Mucosa of stomach (tissue), 1 donor: ENCODE data around the gene CDK5RAP2.
A peak's percentile ranks its signal among the peaks of the same experiment; 100 is the strongest.

Experiments used
- H3K27me3 ChIP-seq: one replicate; pipeline ENCODE4 v1.7.0; 2013; ENCODE audit warnings: mild to moderate bottlenecking, low read length; ENCODE audit not compliant: control insufficient read depth, insufficient read depth
- H3K36me3 ChIP-seq: one replicate; pipeline ENCODE4 v1.7.0; 2013; ENCODE audit warnings: low read length; ENCODE audit not compliant: control insufficient read depth, insufficient read depth
- H3K4me1 ChIP-seq: one replicate; pipeline ENCODE4 v1.7.0; 2013; ENCODE audit warnings: mild to moderate bottlenecking, low read length; ENCODE audit not compliant: control insufficient read depth, insufficient read depth
- H3K4me3 ChIP-seq: one replicate; pipeline ENCODE4 v1.7.0; 2013; ENCODE audit warnings: low read length
- H3K9ac ChIP-seq: one replicate; pipeline ENCODE4 v1.7.0; 2013; ENCODE audit warnings: mild to moderate bottlenecking, low read length, moderate library complexity
- H3K9me3 ChIP-seq: one replicate; pipeline ENCODE4 v1.7.0; 2013; ENCODE audit warnings: mild to moderate bottlenecking, low read length, moderate library complexity; ENCODE audit not compliant: control insufficient read depth
- donor health status: Pancreatic carcinoma.

Gene CDK5RAP2

GRCh38 chr9:120579139-120580050, 572 bp downstream of the CDK5RAP2 start:
- no peaks in the 10 kb centered on the region for H3K36me3 ChIP-seq
- H3K9ac ChIP-seq = peak overlapping the region; percentile 83
- H3K9me3 ChIP-seq = no peaks in the 10 kb centered on the region
- peak overlapping the region; percentile 75 for H3K4me3 ChIP-seq
- H3K27me3 ChIP-seq = no peaks in the 10 kb centered on the region
- peaks cover 16% of the 10 kb centered on the region for H3K4me1 ChIP-seq

DNA sequence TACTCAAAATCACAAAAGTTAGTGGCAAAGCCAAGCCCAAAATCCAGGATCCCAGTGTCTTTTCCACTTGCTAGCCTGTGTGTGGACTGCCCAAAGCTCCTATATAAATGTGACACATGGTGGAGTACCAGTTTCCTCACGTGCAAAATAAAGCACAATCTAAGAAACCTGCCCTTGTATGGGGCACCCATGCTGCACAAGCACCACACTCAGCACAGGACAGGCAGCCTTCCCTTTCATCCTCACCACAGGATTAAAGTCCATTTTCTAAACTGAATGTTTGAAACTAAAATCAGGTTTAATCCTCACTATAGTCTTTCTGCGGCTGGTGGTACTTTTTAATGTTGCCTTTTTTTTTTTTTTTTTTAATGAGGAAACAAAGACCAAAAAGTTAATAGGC, 5.5 kb downstream of the CDK5RAP2 start:
- Histone ChIP-seq H3K4me1 (peaks cover 9% of the 10 kb centered on the region), H3K9ac (no peak overlapping the region), H3K9me3 (no peaks in the 10 kb centered on the region), H3K27me3 (no peaks in the 10 kb centered on the region), H3K36me3 (no peaks in the 10 kb centered on the region), H3K4me3 (no peak overlapping the region)

DNA sequence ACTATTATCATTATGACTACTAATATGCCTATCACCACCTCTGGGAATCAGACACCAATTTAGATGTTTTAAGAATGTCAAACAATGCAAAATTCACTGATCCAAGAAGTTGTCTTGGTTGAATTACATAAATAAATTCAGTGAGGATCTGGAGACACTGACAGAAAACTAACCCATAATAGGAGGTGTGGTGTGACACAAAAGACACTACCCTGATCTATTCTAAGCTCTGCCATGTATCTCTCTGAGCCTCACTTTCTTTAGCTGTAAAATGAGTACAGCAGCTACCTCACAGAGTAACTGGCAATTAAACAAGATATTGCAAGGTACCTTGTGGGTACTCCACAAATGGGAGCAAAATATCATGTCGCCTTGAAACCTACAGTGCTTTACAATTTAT, 7.5 kb downstream of the CDK5RAP2 start:
- Histone ChIP-seq H3K4me3 (no peak overlapping the region), H3K4me1 (no peaks in the 10 kb centered on the region), H3K9me3 (no peaks in the 10 kb centered on the region), H3K36me3 (no peaks in the 10 kb centered on the region), H3K27me3 (no peaks in the 10 kb centered on the region), H3K9ac (no peak overlapping the region)

- H3K4me3 ChIP-seq = no peak overlapping the region
- no peaks in the 10 kb centered on the region for H3K27me3 ChIP-seq
- no peaks in the 10 kb centered on the region for H3K4me1 ChIP-seq
- no peaks in the 10 kb centered on the region for H3K36me3 ChIP-seq
- no peak overlapping the region for H3K9ac ChIP-seq
- no peaks in the 10 kb centered on the region for H3K9me3 ChIP-seq
These were observed 8.3 kb downstream of the CDK5RAP2 start for GRCh38 chr9:120571443-120572257.

DNA sequence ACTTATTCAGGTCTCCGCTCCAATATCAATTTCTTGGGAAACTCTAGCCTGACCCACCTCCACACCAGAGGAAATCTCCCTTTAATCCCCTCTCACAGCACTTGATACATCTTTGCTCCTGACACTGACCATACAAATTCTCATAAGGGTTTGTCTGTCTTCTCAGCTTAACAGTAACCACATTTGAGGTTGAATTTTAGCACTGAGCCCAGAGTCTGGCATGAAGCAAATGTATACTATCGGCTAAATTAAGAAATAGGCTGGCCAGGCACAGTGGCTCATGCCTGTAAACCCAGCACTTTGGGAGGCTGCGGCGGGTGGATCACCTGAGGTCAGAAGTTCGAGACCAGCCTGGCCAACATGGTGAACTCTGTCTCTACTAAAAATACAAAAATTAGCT, 9.7 kb downstream of the CDK5RAP2 start:
- H3K9ac ChIP-seq = no peak overlapping the region
- no peaks in the 10 kb centered on the region for H3K4me1 ChIP-seq
- no peaks in the 10 kb centered on the region for H3K9me3 ChIP-seq
- H3K36me3 ChIP-seq = no peaks in the 10 kb centered on the region
- no peak overlapping the region for H3K4me3 ChIP-seq
- H3K27me3 ChIP-seq = no peaks in the 10 kb centered on the region

DNA sequence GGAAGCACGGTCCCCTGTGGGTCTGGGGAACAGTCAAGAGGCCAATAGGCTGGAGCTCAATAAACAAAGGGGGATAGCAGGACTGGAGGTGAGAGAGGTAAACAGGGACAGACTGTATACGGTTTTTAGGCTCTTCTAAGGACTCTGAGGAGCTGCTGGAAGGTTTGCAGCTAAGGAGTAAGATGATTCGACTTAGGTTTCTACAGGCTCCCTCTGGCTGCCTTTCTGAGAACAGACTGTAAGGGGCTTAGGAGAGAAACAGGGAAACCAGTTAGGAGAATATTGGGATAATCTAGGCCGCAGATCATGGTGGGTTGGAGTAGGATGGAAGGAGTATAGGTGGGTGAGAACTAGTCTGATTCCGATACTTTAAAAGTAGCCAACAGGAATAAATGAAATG, 10.4 kb downstream of the CDK5RAP2 start:
- H3K9me3 ChIP-seq = no peaks in the 10 kb centered on the region
- H3K36me3 ChIP-seq = no peaks in the 10 kb centered on the region
- no peaks in the 10 kb centered on the region for H3K4me1 ChIP-seq
- H3K4me3 ChIP-seq = no peak overlapping the region
- no peaks in the 10 kb centered on the region for H3K27me3 ChIP-seq
- no peak overlapping the region for H3K9ac ChIP-seq

GRCh38 chr9:120568816-120569215, 11.2 kb downstream of the CDK5RAP2 start:
- Histone ChIP-seq H3K36me3 (no peaks in the 10 kb centered on the region), H3K9ac (no peak overlapping the region), H3K4me1 (no peaks in the 10 kb centered on the region), H3K4me3 (no peak overlapping the region), H3K27me3 (no peaks in the 10 kb centered on the region), H3K9me3 (no peaks in the 10 kb centered on the region)

GRCh38 chr9:120567874-120568273, 12.1 kb downstream of the CDK5RAP2 start:
- Histone ChIP-seq H3K4me3 (no peak overlapping the region), H3K27me3 (no peaks in the 10 kb centered on the region), H3K9me3 (no peaks in the 10 kb centered on the region), H3K36me3 (no peaks in the 10 kb centered on the region), H3K9ac (no peak overlapping the region), H3K4me1 (peaks cover 7% of the 10 kb centered on the region)

GRCh38 chr9:120567081-120567480, 12.9 kb downstream of the CDK5RAP2 start:
- no peaks in the 10 kb centered on the region for H3K36me3 ChIP-seq
- H3K27me3 ChIP-seq = no peaks in the 10 kb centered on the region
- H3K9ac ChIP-seq = no peak overlapping the region
- H3K9me3 ChIP-seq = no peaks in the 10 kb centered on the region
- H3K4me1 ChIP-seq = peaks cover 14% of the 10 kb centered on the region
- no peak overlapping the region for H3K4me3 ChIP-seq

DNA sequence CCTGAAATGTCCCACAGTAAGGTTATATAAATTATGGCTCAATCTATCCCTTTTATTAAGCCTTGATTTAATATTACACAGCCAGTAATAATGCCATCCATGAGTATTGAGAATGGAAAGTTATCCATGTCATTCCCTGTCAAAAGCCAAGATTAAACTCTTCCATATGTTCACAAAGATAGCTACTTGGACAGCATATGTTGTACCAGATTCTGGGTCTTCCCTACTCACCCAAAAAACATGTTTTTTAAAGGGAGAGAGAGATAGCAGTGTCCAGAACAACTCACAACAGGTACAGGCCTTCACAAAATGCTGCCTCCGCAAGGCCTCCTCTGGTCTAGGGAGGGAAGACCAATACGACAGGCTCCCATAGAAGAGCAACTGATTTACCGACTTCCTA, 15.4 kb downstream of the CDK5RAP2 start:
- Histone ChIP-seq H3K9ac (no peak overlapping the region), H3K9me3 (no peaks in the 10 kb centered on the region), H3K4me1 (peaks cover 14% of the 10 kb centered on the region), H3K4me3 (no peak overlapping the region), H3K36me3 (no peaks in the 10 kb centered on the region), H3K27me3 (no peaks in the 10 kb centered on the region)

DNA sequence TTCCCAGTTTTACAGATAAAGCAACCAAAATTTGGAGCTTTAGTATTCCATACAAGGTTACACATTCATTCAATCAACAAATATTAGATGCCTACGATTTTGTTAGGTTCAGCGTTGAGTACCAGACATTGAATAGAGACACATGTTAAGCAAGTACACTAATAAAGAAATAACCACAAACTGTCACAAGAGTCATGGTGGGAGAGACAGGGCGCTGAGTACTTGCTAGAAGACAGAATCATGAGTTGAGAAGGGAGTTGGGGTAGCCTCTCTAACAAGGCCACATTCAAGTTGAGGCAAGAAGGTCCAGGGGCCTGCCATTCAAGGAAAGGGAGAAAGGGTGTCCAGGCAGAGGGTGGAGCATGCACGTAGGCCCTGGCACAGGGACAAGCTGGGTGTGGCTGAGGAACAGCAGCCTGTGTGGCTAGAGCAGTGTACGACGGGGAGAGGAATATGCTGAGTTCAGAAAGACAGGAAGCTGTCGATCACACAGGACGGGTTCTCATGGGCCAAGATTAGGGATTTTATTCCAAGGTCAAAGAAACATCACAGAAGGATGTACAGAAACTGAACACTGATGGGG, 17.0 kb downstream of the CDK5RAP2 start:
- Histone ChIP-seq H3K9me3 (no peaks in the 10 kb centered on the region), H3K36me3 (no peaks in the 10 kb centered on the region), H3K4me3 (no peak overlapping the region), H3K27me3 (no peaks in the 10 kb centered on the region), H3K9ac (no peak overlapping the region), H3K4me1 (peaks cover 14% of the 10 kb centered on the region)

DNA sequence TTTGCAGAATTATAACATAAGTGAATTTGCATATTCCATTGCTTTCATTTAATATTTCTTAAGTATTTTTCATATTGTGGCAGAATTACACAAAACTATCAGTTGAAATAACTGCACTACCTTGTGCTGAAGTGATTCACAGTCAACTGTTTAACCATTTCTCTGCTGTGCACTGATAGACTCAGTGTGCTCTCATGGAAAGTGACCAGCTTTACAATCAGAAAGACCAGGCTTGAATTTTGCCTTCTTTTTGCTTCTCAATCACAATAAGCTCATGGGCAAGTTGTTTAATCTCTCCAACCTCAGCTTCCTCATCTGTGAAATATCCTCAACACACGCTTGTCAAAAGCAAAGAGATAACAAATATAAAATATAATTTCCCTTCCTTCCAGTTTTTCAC, 18.3 kb downstream of the CDK5RAP2 start:
- H3K9ac ChIP-seq = no peak overlapping the region
- H3K36me3 ChIP-seq = no peaks in the 10 kb centered on the region
- H3K9me3 ChIP-seq = no peaks in the 10 kb centered on the region
- peaks cover 14% of the 10 kb centered on the region for H3K4me1 ChIP-seq
- no peaks in the 10 kb centered on the region for H3K27me3 ChIP-seq
- H3K4me3 ChIP-seq = no peak overlapping the region
